Measurements from ENCODE around the gene NUDT3. TPM values are rescaled to one million over a fixed set of nuclear protein-coding genes. Genes with fewer than 3 reads are reported as not detected.

NUDT3 gene
- total and polyA plus RNA-seq, 9 of the 15 experiments (the other 6 are each of a cell fraction or from before 2014, with no cell fraction given): 5.4 to 81.2 (median 56.4) TPM

DNA sequence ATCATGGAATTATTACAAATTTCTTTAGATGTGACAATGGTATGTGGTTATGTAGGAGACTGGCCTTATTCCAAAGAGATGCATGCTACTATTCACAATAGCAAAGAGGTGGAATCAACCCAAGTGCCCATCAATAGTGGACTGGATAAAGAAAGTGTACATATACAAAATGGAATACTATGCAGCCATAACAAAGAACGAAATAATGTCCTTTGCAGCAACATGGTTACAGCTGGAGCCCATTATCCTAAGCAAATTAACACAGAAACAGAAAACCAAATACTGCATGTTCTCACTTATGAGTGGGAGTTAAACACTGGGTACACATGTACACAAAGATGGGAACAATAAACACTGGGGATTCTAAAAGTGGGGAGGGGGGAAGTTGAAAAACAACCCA, 69.7 kb downstream of the NUDT3 start:
- peaks cover 28% of the 10 kb centered on the region; the same call in 2 of the 3 replicates for H3K36me3 ChIP-seq (ENCODE audit: control insufficient read depth, insufficient read depth, low read length)
- H3K4me3 ChIP-seq: no peak overlapping the region
- no peaks in the 10 kb centered on the region for H3K9me1 ChIP-seq (ENCODE audit: control insufficient read depth, insufficient read depth, low read length)
- H3K9me3 ChIP-seq (replicated peaks; ENCODE audit: control insufficient read depth, insufficient read depth, low read depth, low read length): no peaks in the 10 kb centered on the region
- no peak overlapping the region for H3K27ac ChIP-seq (ENCODE audit: extremely low read depth, low read depth, low read length)
- peaks cover 87% of the 10 kb centered on the region for H3K79me2 ChIP-seq (ENCODE audit: control insufficient read depth, insufficient read depth, low read length)
- ATAC-seq (no peak), FAIRE-seq (no peak), DNase-seq (ENCODE audit: extremely low read depth in 1 of 4, low spot score in 3 of 4) (no peak)
- H3K27me3 ChIP-seq (ENCODE audit: control insufficient read depth in 2 of 2, insufficient read depth in 2 of 2, low read length in 2 of 2): no peaks in the 10 kb centered on the region
- ChIA-PET CTCF (ENCODE audit: low intra/inter-chr PET ratio) (no interaction called here), POLR2A (no interaction called here)
- no peak overlapping the region for H3K4me2 ChIP-seq (ENCODE audit: insufficient read depth, low read length)
- 92% methylated on average over 1 of the region's 1 CpG for WGBS (ENCODE audit: insufficient coverage, low coverage, missing lambda C conversion rate)
- no peaks in the 10 kb centered on the region for H4K20me1 ChIP-seq (replicated peaks; ENCODE audit: control insufficient read depth, insufficient read depth, low read length)
- in situ Hi-C loops (cut with MboI) (no loop called here), intact Hi-C loops (cut with micrococcal nuclease) (no loop called here)
- H2AFZ ChIP-seq (ENCODE audit: low read depth, low read length): no peak overlapping the region
- TF ChIP-seq RBM25 (IDR thresholded peaks at IDR 0.05; ENCODE audit: low read depth, low read length, severe bottlenecking): peak; percentile 84
- TF ChIP-seq SMARCA5 (IDR thresholded peaks at IDR 0.05): no peak
- TF ChIP-seq KDM1A (IDR thresholded peaks at IDR 0.05): peak; percentile 53 to 57; a peak in 3 of 4 replicates
- TF ChIP-seq HDAC3 (IDR thresholded peaks at IDR 0.05; ENCODE audit: borderline replicate concordance, partially characterized antibody): peak; percentile 31
- no peak for TF ChIP-seq ZNF3 (CRISPR knock-in tag; IDR thresholded peaks at IDR 0.05)
- TF ChIP-seq, protein P1, sequence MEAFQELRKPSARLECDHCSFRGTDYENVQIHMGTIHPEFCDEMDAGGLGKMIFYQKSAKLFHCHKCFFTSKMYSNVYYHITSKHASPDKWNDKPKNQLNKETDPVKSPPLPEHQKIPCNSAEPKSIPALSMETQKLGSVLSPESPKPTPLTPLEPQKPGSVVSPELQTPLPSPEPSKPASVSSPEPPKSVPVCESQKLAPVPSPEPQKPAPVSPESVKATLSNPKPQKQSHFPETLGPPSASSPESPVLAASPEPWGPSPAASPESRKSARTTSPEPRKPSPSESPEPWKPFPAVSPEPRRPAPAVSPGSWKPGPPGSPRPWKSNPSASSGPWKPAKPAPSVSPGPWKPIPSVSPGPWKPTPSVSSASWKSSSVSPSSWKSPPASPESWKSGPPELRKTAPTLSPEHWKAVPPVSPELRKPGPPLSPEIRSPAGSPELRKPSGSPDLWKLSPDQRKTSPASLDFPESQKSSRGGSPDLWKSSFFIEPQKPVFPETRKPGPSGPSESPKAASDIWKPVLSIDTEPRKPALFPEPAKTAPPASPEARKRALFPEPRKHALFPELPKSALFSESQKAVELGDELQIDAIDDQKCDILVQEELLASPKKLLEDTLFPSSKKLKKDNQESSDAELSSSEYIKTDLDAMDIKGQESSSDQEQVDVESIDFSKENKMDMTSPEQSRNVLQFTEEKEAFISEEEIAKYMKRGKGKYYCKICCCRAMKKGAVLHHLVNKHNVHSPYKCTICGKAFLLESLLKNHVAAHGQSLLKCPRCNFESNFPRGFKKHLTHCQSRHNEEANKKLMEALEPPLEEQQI (IDR thresholded peaks at IDR 0.05): peak; percentile 34; the same call in 1 of the 2 replicates
- no peak for TF ChIP-seq DPF2 (IDR thresholded peaks at IDR 0.05)
- TF ChIP-seq GATAD2A (IDR thresholded peaks at IDR 0.05): no peak
- peak; percentile 36; the same call in 1 of the 2 replicates for TF ChIP-seq BCOR (IDR thresholded peaks at IDR 0.05)
- TF ChIP-seq ZNF583 (CRISPR knock-in tag; IDR thresholded peaks at IDR 0.05): no peak
- TF ChIP-seq CSDE1 (IDR thresholded peaks at IDR 0.05): 0 out of 4 replicates have a peak, but pooled peaks of 1 of the 2 experiments have one; percentile 42
- TF ChIP-seq ZNF146 (CRISPR knock-in tag; IDR thresholded peaks at IDR 0.05; ENCODE audit: unreplicated experiment): peak; percentile 94
- TF ChIP-seq MEIS2 (IDR thresholded peaks at IDR 0.05; ENCODE audit: partially characterized antibody): no peak
- no peak for TF ChIP-seq ZNF551 (CRISPR knock-in tag; IDR thresholded peaks at IDR 0.05)
- peaks cover 22 to 71% of the 10 kb centered on the region in 2 experiments for H3K4me1 ChIP-seq (replicated peaks in 1 of 2; ENCODE audit: control insufficient read depth in 2 of 2, insufficient read depth in 2 of 2, low read length in 2 of 2)
- no TSS peak for BruUV-seq (replicated peaks)
- no peak overlapping the region for H3K9ac ChIP-seq (ENCODE audit: insufficient read depth in 1 of 2, low read depth in 2 of 2, low read length in 2 of 2)
